HCT116 (cell line): ENCODE data around the gene NCAPG2. TPM values are rescaled to one million over a fixed set of nuclear protein-coding genes. Genes with fewer than 3 reads are reported as not detected.

Experiments used
- ATAC-seq: fragments of 200-7000 bp; cut with Tn5 transposase; 2 replicates; pipeline ENCODE4 v1.9.1; 2020; ENCODE audit warnings: mild to moderate bottlenecking, moderate library complexity
- BruUV-seq: library from RNA; stranded (reverse); fragments of 400-500 nt; replicated peaks from 2 replicates; lab custom pipeline; 2021; lab: Mats Ljungman, UMichigan
- CTCF ChIA-PET: fragments of 300-600 bp; sonication (Branson Sonifier 250); formaldehyde crosslinking; loops from one replicate; lab custom pipeline; 2021; ENCODE audit warnings: antibody characterized with exemption; lab: Charles Lee
- POLR2A ChIA-PET: fragments of 300-600, 350-600 bp; sonication (Branson Sonifier 250); formaldehyde crosslinking; loops from one replicate; lab custom pipeline; 2021; ENCODE audit warnings: antibody characterized with exemption; lab: Charles Lee
- RAD21 ChIA-PET, 2 experiments: fragments of 300-600 bp; sonication (Branson Sonifier 250); formaldehyde crosslinking; loops; one replicate each; lab custom pipeline; 2023; ENCODE audit warnings: low total read pairs in 2 of 2; ENCODE audit not compliant: uncharacterized antibody in 2 of 2, unreplicated experiment in 2 of 2, low non-redundant PET in 1 of 2; lab: Charles Lee
- DNase-seq: peaks from one replicate; pipeline ENCODE4 v3.0.0-alpha.2; 2010; ENCODE audit warnings: low read depth, low spot score
- H2AFZ ChIP-seq: fragments of 200-600 bp; shearing (Covaris generic), sonication (generic); 2 replicates; pipeline ENCODE4 v1.6.1; 2017; ENCODE audit warnings: low read depth, mixed run types, mixed read lengths, antibody characterized with exemption, low read length; ENCODE audit not compliant: poor library complexity, severe bottlenecking
- H3K27ac ChIP-seq: 2 replicates; pipeline ENCODE4 v1.5.1; 2012; ENCODE audit warnings: low read depth, low read length
- H3K27me3 ChIP-seq: fragments of 200-600 bp; sonication (generic); 2 replicates; pipeline ENCODE4 v1.6.1; 2016; ENCODE audit warnings: mixed run types, low read length, mixed read lengths; ENCODE audit not compliant: insufficient read depth
- H3K36me3 ChIP-seq, 2 experiments: fragments of 200-500 bp in 1 of 2; fragments of 200-600 bp in 1 of 2; sonication (Bioruptor generic) in 1 of 2; sonication (generic) in 1 of 2; 2 replicates each; pipeline versions ENCODE4 v1.5.1 to v1.6.1; 2014 to 2016; ENCODE audit warnings: low read length in 2 of 2, inconsistent platforms in 1 of 2, mixed read lengths in 1 of 2, mixed run types in 1 of 2; ENCODE audit not compliant: insufficient read depth in 2 of 2, control insufficient read depth in 1 of 2
- H3K4me1 ChIP-seq, 2 experiments: fragments of 200-600 bp in 1 of 2; sonication (generic) in 1 of 2; 2 replicates each; pipeline versions ENCODE4 v1.5.1 to v1.6.1; 2012 to 2017; ENCODE audit warnings: low read length in 2 of 2, inconsistent platforms in 1 of 2, mild to moderate bottlenecking in 1 of 2, mixed read lengths in 1 of 2, mixed run types in 1 of 2, moderate library complexity in 1 of 2; ENCODE audit not compliant: insufficient read depth in 2 of 2, control insufficient read depth in 1 of 2
- H3K4me2 ChIP-seq: fragments of 200-600 bp; sonication (generic); 2 replicates; pipeline ENCODE4 v1.6.1; 2017; ENCODE audit warnings: mixed run types, low read length, mixed read lengths
- H3K4me3 ChIP-seq, 2 experiments: fragments of 200-600 bp in 1 of 2; sonication (generic) in 1 of 2; replicated peaks in 1 of 2; 2 replicates each; pipeline ENCODE4 v1.5.1; 2011 to 2016; ENCODE audit warnings: low read length in 2 of 2, control low read depth in 1 of 2, low read depth in 1 of 2, mild to moderate bottlenecking in 1 of 2, mixed read lengths in 1 of 2, mixed run types in 1 of 2
- H3K79me2 ChIP-seq: fragments of 200-600 bp; sonication (generic); 2 replicates; pipeline ENCODE4 v1.6.1; 2017; ENCODE audit warnings: mild to moderate bottlenecking, mixed run types, low read length, moderate library complexity, mixed read lengths; ENCODE audit not compliant: insufficient read depth
- H3K9ac ChIP-seq: fragments of 200-600 bp; sonication (generic); 2 replicates; pipeline ENCODE4 v1.6.1; 2016; ENCODE audit warnings: low read length, mixed read lengths
- H3K9me2 ChIP-seq: fragments of 200-600 bp; sonication (generic), shearing (Covaris generic); 2 replicates; pipeline ENCODE4 v1.6.1; 2017; ENCODE audit warnings: mixed run types, mild to moderate bottlenecking, moderate library complexity; ENCODE audit not compliant: insufficient read depth
- H3K9me3 ChIP-seq, 2 experiments: fragments of 200-500 bp in 1 of 2; fragments of 200-600 bp in 1 of 2; sonication (Bioruptor generic) in 1 of 2; sonication (generic) in 1 of 2; 2 replicates each; pipeline ENCODE4 v1.6.1; 2014 to 2017; ENCODE audit warnings: low read length in 2 of 2, mixed read lengths in 2 of 2, inconsistent platforms in 1 of 2, low read depth in 1 of 2, mild to moderate bottlenecking in 1 of 2, mixed run types in 1 of 2, moderate library complexity in 1 of 2; ENCODE audit not compliant: control insufficient read depth in 1 of 2, insufficient read depth in 1 of 2
- H4K20me1 ChIP-seq: fragments of 200-600 bp; sonication (generic), shearing (Covaris generic); 2 replicates; pipeline ENCODE4 v1.6.1; 2017; ENCODE audit warnings: mixed run types, mild to moderate bottlenecking, moderate library complexity; ENCODE audit not compliant: insufficient read depth
- ATF3 ChIP-seq: IDR thresholded peaks from 2 replicates; pipeline ENCODE4 v1.6.1; 2012
- ELF1 ChIP-seq: IDR thresholded peaks from 2 replicates; pipeline ENCODE4 v1.6.1; 2012; ENCODE audit warnings: low read depth, borderline replicate concordance
- EZH2 ChIP-seq: fragments of 200-600 bp; sonication (generic); IDR thresholded peaks from 2 replicates; pipeline ENCODE4 v1.6.1; 2017; ENCODE audit warnings: antibody characterized with exemption, mixed run types
- JUND ChIP-seq: IDR thresholded peaks from 2 replicates; pipeline ENCODE4 v1.6.1; 2012
- MAX ChIP-seq: IDR thresholded peaks from 2 replicates; pipeline ENCODE4 v1.6.1; 2012
- RAD21 ChIP-seq: IDR thresholded peaks from 2 replicates; pipeline ENCODE4 v1.6.1; 2012; ENCODE audit warnings: low read depth, mild to moderate bottlenecking
- REST ChIP-seq: IDR thresholded peaks from 2 replicates; pipeline ENCODE4 v1.6.1; 2012; ENCODE audit warnings: low read depth
- SRF ChIP-seq: IDR thresholded peaks from 2 replicates; pipeline ENCODE4 v1.6.1; 2012; ENCODE audit warnings: low read depth
- TCF7L2 ChIP-seq: IDR thresholded peaks from 2 replicates; pipeline ENCODE4 v1.7.0; 2011; ENCODE audit warnings: borderline replicate concordance, inconsistent platforms; ENCODE audit not compliant: insufficient read depth, insufficient read length; ENCODE audit errors: extremely low read depth
- YY1 ChIP-seq: IDR thresholded peaks from 2 replicates; pipeline ENCODE4 v1.6.1; 2011; ENCODE audit warnings: low read length, low read depth, moderate library complexity, mild to moderate bottlenecking; ENCODE audit not compliant: insufficient replicate concordance; ENCODE audit errors: extremely low read depth
- ZNF274 ChIP-seq: fragments of 200-500 bp; sonication (Bioruptor generic); IDR thresholded peaks from 2 replicates; pipeline ENCODE4 v1.6.1; 2014; ENCODE audit warnings: mild to moderate bottlenecking, low read depth, low read length, inconsistent platforms
- intact Hi-C: fragments of 100-400 bp; cut with micrococcal nuclease; formaldehyde crosslinking; loops from 2 replicates; pipeline ENCODE4 v1.10.0; 2022
- total RNA-seq: library from RNA; stranded (reverse); gene quantifications from one replicate; pipeline ENCODE4 v1.2.1, GENCODE V29; 2021; ENCODE audit not compliant: unreplicated experiment

Gene NCAPG2
- total RNA-seq, 1 experiment from 2014 or later: 73.1 TPM

GRCh38 chr7:158700008-158700407, 4.6 kb downstream of the NCAPG2 start:
- no peak overlapping the region for H3K4me2 ChIP-seq
- POLR2A ChIA-PET: no interaction called here

More at GRCh38 chr7:158700008-158700407, 4.6 kb downstream of the NCAPG2 start:
- Histone ChIP-seq H3K27ac (no peak overlapping the region), H3K9me3 (no peaks in the 10 kb centered on the region), H4K20me1 (no peaks in the 10 kb centered on the region), H3K27me3 (no peaks in the 10 kb centered on the region), H3K79me2 (peaks cover 96% of the 10 kb centered on the region), H2AFZ (no peak overlapping the region), H3K4me3 (no peak overlapping the region), H3K9ac (no peak overlapping the region), H3K36me3 (peaks cover 8 to 44% of the 10 kb centered on the region in 2 experiments; a peak in 2 of 4 replicates), H3K9me2 (no peaks in the 10 kb centered on the region), H3K4me1 (peaks cover 6 to 11% of the 10 kb centered on the region in 2 experiments; a peak in 3 of 4 replicates)
- TF ChIP-seq MAX (no peak), EZH2 (no peak), REST (no peak), ATF3 (no peak), ZNF274 (no peak), ELF1 (no peak), JUND (no peak), YY1 (no peak), TCF7L2 (no peak), SRF (no peak), RAD21 (no peak)
- intact Hi-C loops: loop anchor here (10.0 kb wide), 1 partner anchor 125 kb away; the partner anchor contains the start of gene ESYT2
- RAD21 ChIA-PET: no interaction called here
- CTCF ChIA-PET: no interaction called here
- no TSS peak for BruUV-seq
- ATAC-seq (no peak), DNase-seq (no peak)
